A549 (cell line): ENCODE measurements around the gene FBXW5.

Source experiments
- CTCF ChIP-seq: fragments of >200 bp; sonication (Bioruptor Twin); formaldehyde crosslinking; IDR thresholded peaks from 3 replicates; pipeline ENCODE4 v1.5.1; 2016
- USF2 ChIP-seq: fragments of 450-650 bp; IDR thresholded peaks from 2 replicates; pipeline ENCODE4 v1.6.1; 2014; ENCODE audit warnings: antibody characterized with exemption

GRCh38 chr9:136954270-136955083, 9.9 kb upstream of the FBXW5 start:
- TF ChIP-seq CTCF (no peak), USF2 (no peak)
